ENCODE data around the gene PRICKLE2. TPM values are rescaled to one million over a fixed set of nuclear protein-coding genes. Genes with fewer than 3 reads are reported as not detected.

The PRICKLE2 gene
- total and polyA plus RNA-seq, 2 donors (not counting 3 experiments of a cell fraction or from before 2014, with no cell fraction given) = 3.0 to 7.1 TPM

GRCh38 chr3:64163755-64164148, 61.5 kb downstream of the PRICKLE2 start:
- no peaks in the 10 kb centered on the region for H3K4me1 ChIP-seq (ENCODE audit: control insufficient read depth, extremely low read depth, insufficient read depth, low read length)
- CTCF ChIA-PET = interaction anchor here (0.6 to 1.3 kb wide), 2 partner anchors 12 to 827 kb away, joined by 3 read pairs; no protein-coding TSS in a partner anchor

More at GRCh38 chr3:64163755-64164148, 61.5 kb downstream of the PRICKLE2 start:
- Histone ChIP-seq H4K20me1 (replicated peaks; ENCODE audit: control insufficient read depth, extremely low read depth, insufficient read depth, low read length) (no peaks in the 10 kb centered on the region), H3K4me2 (ENCODE audit: insufficient read depth, low read length) (no peak overlapping the region), H3K36me3 (ENCODE audit: control insufficient read depth in 2 of 2, extremely low read depth in 1 of 2, insufficient read depth in 2 of 2, low read length in 2 of 2) (peaks cover 0 to 4% of the 10 kb centered on the region in 2 experiments), H3K9ac (replicated peaks; ENCODE audit: extremely low read depth, insufficient read depth, low read length) (no peak overlapping the region), H2AFZ (ENCODE audit: low read depth, low read length) (no peak overlapping the region), H3K4me3 (replicated peaks in 1 of 3; ENCODE audit: insufficient read depth in 1 of 3, low read depth in 1 of 3, low read length in 3 of 3) (no peak overlapping the region), H3K27ac (ENCODE audit: insufficient read depth, low read depth, low read length) (no peak overlapping the region), H3K27me3 (ENCODE audit: control insufficient read depth in 2 of 2, insufficient read depth in 2 of 2, low read length in 2 of 2) (no peaks in the 10 kb centered on the region), H3K79me2 (ENCODE audit: control insufficient read depth, insufficient read depth, low read length) (no peaks in the 10 kb centered on the region), H3K9me1 (replicated peaks; ENCODE audit: control insufficient read depth, extremely low read depth, insufficient read depth, low read length) (no peaks in the 10 kb centered on the region), H3K9me3 (replicated peaks; ENCODE audit: control insufficient read depth, insufficient read depth, low read length) (no peaks in the 10 kb centered on the region)
- BruUV-seq (replicated peaks) = no TSS peak
- no peak for FAIRE-seq
- intact Hi-C loops (cut with micrococcal nuclease) (loop anchor here (10.0 kb wide), 1 partner anchor 241 kb away; no protein-coding TSS in a partner anchor), dilution Hi-C loops (cut with MboI; ENCODE audit: extremely low pct_ligation_motif_present, low sequenced_read_pairs) (no loop called here)
- DNase-seq (ENCODE audit: low read depth, low spot score) = no peak
- POLR2A ChIA-PET = no interaction called here
- TF ChIP-seq MYC (IDR thresholded peaks at IDR 0.05; ENCODE audit: low read depth, low read length) (no peak), CTCF (IDR thresholded peaks at IDR 0.05; ENCODE audit: extremely low read depth in 1 of 2, insufficient read depth in 1 of 2, low read depth in 1 of 2, low read length in 2 of 2) (no peak), FOS (IDR thresholded peaks at IDR 0.05; ENCODE audit: borderline replicate concordance, insufficient read depth, low read length) (no peak), POLR2AphosphoS5 (IDR thresholded peaks at IDR 0.05; ENCODE audit: insufficient read depth, low read depth, low read length) (no peak), GATA2 (IDR thresholded peaks at IDR 0.05; ENCODE audit: insufficient read depth, insufficient read length, low read depth, low read length) (no peak), JUN (IDR thresholded peaks at IDR 0.05; ENCODE audit: borderline replicate concordance, insufficient read depth, insufficient read length, low read depth) (no peak), MAX (IDR thresholded peaks at IDR 0.05; ENCODE audit: insufficient read depth, insufficient read length) (no peak), EZH2 (IDR thresholded peaks at IDR 0.05; ENCODE audit: borderline replicate concordance, low read depth, low read length, severe bottlenecking) (no peak), POLR2A (IDR thresholded peaks at IDR 0.05; ENCODE audit: low read depth, low read length) (no peak)
